Measurements from ENCODE around the gene IFNA2. TPM values are rescaled to one million over a fixed set of nuclear protein-coding genes. Genes with fewer than 3 reads are reported as not detected.
"Not testable (repeated sequence)": the region's sequence is repeated elsewhere in the genome, so short reads cannot be mapped to it uniquely, and the experiment has no call there.

IFNA2 gene
- not detected for polyA plus RNA-seq (ENCODE audit: insufficient read length in 4 of 4)

- no peak for DNase-seq (ENCODE audit: low read depth in 4 of 4, low spot score in 3 of 4)
Observed at GRCh38 chr9:21385131-21385670, at the start of gene IFNA2. TSS of gene IFNA2 (minus strand) at chr9:21385398. CDS start at chr9:21385329, 69 bp downstream.

GRCh38 chr9:21435015-21435383, 49.8 kb upstream of the IFNA2 start:
- not testable (repeated sequence) for DNase-seq (ENCODE audit: low read depth in 4 of 4, low spot score in 3 of 4)

GRCh38 chr9:21434202-21435014, 49.2 kb upstream of the IFNA2 start:
- DNase-seq (ENCODE audit: low read depth in 4 of 4, low spot score in 3 of 4): no peak

- DNase-seq (ENCODE audit: low read depth in 4 of 4, low spot score in 3 of 4): no peak
Observed at GRCh38 chr9:21432672-21433425, 47.7 kb upstream of the IFNA2 start.

GRCh38 chr9:21429191-21429590, 44.0 kb upstream of the IFNA2 start:
- DNase-seq (ENCODE audit: low read depth in 4 of 4, low spot score in 3 of 4): no peak

- no peak for DNase-seq (ENCODE audit: low read depth in 4 of 4, low spot score in 3 of 4)
Observed at GRCh38 chr9:21428235-21428634, 43.0 kb upstream of the IFNA2 start.

GRCh38 chr9:21415493-21416267, 30.5 kb upstream of the IFNA2 start:
- no peak for DNase-seq (ENCODE audit: low read depth in 4 of 4, low spot score in 3 of 4)

GRCh38 chr9:21414220-21414940, 29.2 kb upstream of the IFNA2 start:
- no peak for DNase-seq (ENCODE audit: low read depth in 4 of 4, low spot score in 3 of 4)

GRCh38 chr9:21413624-21414023, 28.4 kb upstream of the IFNA2 start:
- DNase-seq (ENCODE audit: low read depth in 4 of 4, low spot score in 3 of 4): no peak

- no peak for DNase-seq (ENCODE audit: low read depth in 4 of 4, low spot score in 3 of 4)
Observed at GRCh38 chr9:21413151-21413550, 28.0 kb upstream of the IFNA2 start.

GRCh38 chr9:21412107-21412506, 26.9 kb upstream of the IFNA2 start:
- DNase-seq (ENCODE audit: low read depth in 4 of 4, low spot score in 3 of 4): no peak

- DNase-seq (ENCODE audit: low read depth in 4 of 4, low spot score in 3 of 4): no peak
Observed at GRCh38 chr9:21408817-21409216, 23.6 kb upstream of the IFNA2 start, which contains the start of gene IFNA8. TSS of gene IFNA8 (plus strand) at chr9:21409117. CDS start at chr9:21409177, 60 bp downstream.

GRCh38 chr9:21404146-21404545, 18.9 kb upstream of the IFNA2 start:
- no peak for DNase-seq (ENCODE audit: low read depth in 4 of 4, low spot score in 3 of 4)

- no peak for DNase-seq (ENCODE audit: low read depth in 4 of 4, low spot score in 3 of 4)
Observed at GRCh38 chr9:21402386-21403251, 17.4 kb upstream of the IFNA2 start.

- DNase-seq (ENCODE audit: low read depth in 4 of 4, low spot score in 3 of 4): no peak
Observed at GRCh38 chr9:21399956-21400355, 14.8 kb upstream of the IFNA2 start.

GRCh38 chr9:21398955-21399489, 13.8 kb upstream of the IFNA2 start:
- DNase-seq (ENCODE audit: low read depth in 4 of 4, low spot score in 3 of 4): no peak

GRCh38 chr9:21395778-21396717, 10.8 kb upstream of the IFNA2 start:
- DNase-seq (ENCODE audit: low read depth in 4 of 4, low spot score in 3 of 4): no peak

- DNase-seq (ENCODE audit: low read depth in 4 of 4, low spot score in 3 of 4): no peak
Observed at GRCh38 chr9:21392270-21392669, 7.1 kb upstream of the IFNA2 start.

Measured in left renal pelvis (tissue), 4 donors.